NCI-H146 (cell line): ENCODE results near the gene ANKRD66.

Experiments
- DNase-seq: peaks from one replicate; lab custom pipeline; 2025; lab: John Stamatoyannopoulos, UW

ANKRD66 gene

DNA sequence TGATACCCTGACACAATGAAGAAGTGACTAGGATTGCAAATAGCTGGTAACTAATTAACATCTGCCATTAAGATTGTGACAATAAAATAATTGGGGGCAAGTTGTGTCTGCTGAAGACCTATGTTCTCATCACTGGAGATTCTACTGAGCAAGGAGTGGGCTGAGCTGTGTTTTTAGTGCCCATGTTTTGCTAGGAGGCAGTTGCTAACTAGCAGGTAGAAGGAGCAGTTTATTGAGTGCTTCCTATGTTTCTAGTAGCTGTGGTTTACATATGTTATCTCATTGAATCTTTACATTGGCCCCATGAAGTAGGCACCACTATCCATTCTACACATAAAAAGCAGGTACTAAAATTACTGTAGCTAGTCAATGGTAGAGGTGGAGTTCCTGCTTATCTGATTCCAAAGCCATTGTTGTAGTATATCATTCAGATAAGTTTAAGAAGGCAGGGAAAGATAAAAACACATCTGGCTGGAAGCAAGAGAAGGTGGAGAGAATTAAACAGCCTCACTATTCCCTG, 43.7 kb downstream of the ANKRD66 start:
- no peak for DNase-seq

DNA sequence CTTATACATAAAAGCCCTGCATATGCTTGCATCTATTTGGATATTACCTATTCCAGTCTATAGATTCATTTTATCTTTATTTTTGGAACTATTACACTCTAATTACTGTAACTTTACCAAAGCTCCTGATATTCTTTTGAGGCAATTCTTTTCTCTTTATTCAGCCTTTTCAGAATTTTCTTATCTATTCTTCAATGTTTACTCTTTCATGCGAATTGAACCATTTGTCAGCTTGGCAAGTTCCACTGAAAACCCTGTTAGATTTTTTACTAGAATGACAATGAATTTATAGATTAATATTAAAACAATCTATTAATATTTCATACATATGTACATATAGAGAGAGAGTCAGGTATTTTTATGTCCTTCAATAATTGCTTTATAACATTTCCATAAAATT, 45.9 kb downstream of the ANKRD66 start:
- no peak for DNase-seq

DNA sequence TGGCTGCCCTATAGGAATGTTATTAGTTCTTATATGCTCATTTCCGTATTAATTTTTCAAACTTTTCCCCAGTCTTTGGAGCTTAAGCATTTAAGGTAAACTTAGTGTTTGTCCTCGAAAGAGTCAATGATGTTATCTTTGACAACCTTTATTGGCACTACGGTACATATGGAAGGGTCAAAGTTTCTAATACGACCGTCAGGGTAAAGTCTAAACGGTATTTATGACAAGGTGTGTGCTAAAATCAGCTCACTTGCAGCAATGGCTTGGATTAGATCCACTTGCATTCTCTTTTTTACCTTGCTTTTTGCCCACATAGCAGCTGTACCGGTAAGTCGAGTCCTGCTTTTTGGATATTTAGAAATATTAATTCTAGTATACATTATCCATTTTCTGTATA, 46.4 kb downstream of the ANKRD66 start, which contains the start of gene MEP1A:
Gene MEP1A (plus strand): TSS at position 252 of the 400 bp plus-strand sequence. CDS start 10 bp downstream, at position 262.
- DNase-seq = no peak

DNA sequence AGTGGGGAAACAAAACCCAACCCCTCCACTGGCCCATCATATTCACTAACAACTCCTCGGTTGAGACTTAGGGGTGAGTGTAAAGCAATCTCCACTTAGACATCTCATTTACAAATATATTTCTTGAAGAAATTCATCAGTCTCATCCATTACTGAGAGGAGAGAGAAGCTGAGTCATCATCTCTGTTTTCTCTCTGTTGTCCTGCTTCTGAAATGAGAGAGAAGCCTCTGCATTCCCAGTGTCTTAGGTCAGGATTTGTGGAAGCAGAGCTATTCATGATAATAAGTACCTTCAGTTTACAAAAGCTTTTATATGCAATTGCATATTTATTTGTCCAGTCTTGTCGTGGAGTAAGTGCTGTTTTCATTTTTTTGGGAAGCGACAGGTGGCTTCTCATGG, 47.3 kb downstream of the ANKRD66 start:
- DNase-seq = no peak

DNA sequence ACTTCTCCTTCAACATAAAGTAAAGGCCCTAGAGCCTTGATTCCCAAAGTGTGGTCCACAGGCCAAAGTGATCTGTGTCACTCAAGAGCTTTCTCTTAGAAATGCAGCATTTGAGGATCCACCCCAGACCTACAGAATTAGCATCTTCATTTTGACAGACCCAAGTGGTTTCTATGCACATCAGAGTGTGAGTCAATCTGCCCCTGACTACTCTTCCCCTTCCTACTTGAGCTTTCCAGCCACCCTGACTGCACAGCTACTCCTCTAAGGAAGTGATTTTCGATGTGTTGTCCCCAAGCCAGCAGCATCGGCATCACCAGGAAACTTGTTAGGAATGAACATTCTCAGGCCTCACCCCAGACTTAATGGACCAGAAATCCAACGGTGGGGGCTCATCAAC, 49.1 kb downstream of the ANKRD66 start:
- DNase-seq = no peak

DNA sequence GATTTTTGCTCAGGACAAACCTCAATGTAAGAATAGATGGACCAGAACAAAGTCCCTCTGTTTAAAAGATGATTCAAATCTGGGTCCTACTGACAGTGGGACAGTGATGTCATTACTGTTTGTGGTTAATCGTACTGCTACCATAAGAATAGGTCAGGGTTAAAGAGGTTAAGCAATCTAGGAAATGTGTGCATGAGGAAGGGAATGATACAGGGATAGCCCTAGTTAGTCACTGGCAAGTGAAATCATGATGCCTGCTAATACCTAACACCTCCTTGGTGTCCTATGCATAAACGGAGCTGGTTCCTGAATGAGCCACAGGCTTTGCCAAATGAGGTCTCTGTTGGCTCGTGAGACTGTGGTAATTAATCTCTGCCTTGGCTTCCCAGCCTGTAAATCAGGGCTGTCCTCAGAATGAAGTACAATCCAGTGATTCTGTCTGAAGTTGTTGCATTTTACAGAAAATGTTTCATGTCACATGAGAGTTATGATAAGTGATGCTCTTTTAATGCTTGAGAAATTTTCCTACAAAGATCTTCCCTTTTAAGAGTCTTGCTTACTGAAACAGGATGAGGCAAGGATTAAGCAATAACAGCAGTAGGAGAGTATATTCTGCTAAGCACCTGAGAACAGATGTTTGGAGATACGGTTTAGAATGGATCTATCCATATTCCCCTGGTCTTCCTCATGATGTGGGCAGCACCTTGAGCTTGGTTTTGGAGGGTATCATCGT, 50.3 kb downstream of the ANKRD66 start:
- no peak for DNase-seq

DNA sequence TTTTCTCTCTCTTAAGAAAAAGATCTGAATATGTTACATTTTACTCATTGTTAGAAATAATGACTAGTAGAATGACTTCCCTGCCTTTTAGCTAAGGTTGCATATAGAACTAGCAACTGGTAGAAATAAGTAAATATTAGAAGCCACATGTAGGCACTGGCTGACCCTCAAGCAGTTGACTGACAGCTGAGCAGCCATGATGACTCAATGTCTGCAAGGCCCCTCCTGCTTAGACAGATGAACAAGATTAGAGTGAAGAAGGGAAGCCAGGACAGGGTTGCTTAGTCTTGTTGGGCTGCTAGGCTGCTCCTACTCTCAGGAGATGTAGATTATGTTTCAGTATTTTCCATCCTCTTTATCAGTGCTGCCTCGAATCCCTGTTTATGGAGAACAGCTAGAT, 52.9 kb downstream of the ANKRD66 start:
- DNase-seq = no peak

DNA sequence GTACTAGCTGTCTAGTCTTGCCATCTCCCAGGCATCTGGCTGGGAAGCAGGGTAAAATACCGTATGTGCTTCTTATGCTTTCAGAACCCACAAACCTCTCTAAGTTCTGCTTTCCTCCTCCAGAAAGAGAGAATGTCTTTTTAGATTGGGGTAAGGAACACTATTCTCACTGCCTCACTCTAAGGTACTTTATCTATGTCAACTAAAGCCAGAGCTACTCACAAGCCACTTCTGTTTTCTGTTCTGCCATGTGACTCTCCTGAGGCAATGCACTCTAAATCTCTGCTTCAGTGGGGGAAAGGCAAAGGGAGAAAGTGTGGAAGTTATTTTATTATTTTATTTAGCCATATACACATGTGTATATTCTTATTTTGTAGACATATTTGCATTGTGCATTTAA, 62.1 kb downstream of the ANKRD66 start:
- no peak for DNase-seq
